ENCODE measurements around the gene KCNQ1OT1.

GRCh38 chr11:2571598-2572281, 128.1 kb downstream of the KCNQ1OT1 start:
- TF ChIP-seq CTCF (IDR thresholded peaks at IDR 0.05; ENCODE audit: low read depth, low read length), result no peak
- no peak for TF ChIP-seq EZH2phosphoT487 (IDR thresholded peaks at IDR 0.05; ENCODE audit: low read depth)

Data from OCI-LY3 (cell line).